ENCODE measurements around the gene CDKAL1. TPM values are rescaled to one million over a fixed set of nuclear protein-coding genes. Genes with fewer than 3 reads are reported as not detected.
A peak's percentile ranks its signal among the peaks of the same experiment; 100 is the strongest.
"Not testable (repeated sequence)": the region's sequence is repeated elsewhere in the genome, so short reads cannot be mapped to it uniquely, and the experiment has no call there.

CDKAL1 gene
- total RNA-seq, 1 donor = 12.1 TPM

DNA sequence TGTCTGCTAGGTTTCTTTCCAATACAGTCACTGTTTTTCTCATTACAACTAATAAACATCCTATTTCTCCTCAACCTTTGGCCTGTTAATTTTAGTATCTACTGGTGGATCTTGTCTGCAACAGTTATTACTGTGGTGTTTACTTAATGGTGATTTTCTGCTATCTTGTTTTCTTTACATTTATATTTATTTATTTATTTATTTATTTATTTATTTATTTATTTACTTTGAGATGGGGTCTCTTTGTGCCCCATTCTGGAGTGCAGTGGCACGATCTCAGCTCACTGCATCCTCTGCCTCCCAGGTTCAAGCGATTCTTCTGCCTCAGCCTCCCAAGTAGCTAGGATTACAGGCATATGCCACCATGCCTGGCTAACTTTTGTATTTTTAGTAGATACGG is 15.1 kb downstream of the CDKAL1 start:
- DNase-seq (ENCODE audit: low read depth in 2 of 3, low spot score in 2 of 3) = not testable (repeated sequence)

DNA sequence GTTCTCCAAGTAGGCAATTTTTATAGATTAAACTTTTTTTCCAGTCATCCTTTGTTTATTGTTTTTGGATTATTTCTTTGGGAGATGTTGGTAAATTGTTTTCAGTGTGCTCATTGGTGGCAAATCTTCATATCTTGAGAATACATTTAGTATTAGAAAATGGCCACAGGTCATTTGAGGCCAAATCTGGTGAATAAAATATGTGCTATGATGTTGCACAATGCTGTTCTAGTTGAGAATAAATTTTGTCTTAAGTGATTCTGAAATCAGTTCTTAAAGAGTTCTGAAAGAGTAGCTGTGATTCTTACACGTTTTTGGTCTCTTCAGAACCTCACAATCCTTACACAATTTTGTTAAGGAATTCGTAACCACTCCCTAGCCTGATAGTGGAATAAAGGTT is 20.1 kb downstream of the CDKAL1 start:
- no peak for DNase-seq (ENCODE audit: low read depth in 2 of 3, low spot score in 2 of 3)

DNA sequence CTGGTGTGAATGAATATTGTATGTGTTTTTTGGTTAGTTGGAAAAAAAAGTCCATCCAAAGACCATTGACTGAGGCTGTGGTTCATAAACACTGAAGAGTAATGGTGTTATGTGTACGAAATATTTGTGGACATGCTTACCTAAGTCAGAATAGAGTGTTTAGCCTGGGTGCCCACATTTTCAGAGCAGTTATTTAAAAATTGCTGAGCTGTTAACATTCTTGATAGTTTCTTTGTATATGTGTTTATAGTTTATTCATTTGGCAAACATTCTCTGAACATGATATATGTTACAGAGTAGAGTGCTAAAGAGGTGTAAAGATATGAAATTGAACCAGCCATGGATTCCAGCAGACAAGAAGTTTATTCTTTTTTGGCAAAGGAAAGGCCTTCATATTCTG is 20.6 kb downstream of the CDKAL1 start:
- DNase-seq (ENCODE audit: low read depth in 2 of 3, low spot score in 2 of 3) = no peak

DNA sequence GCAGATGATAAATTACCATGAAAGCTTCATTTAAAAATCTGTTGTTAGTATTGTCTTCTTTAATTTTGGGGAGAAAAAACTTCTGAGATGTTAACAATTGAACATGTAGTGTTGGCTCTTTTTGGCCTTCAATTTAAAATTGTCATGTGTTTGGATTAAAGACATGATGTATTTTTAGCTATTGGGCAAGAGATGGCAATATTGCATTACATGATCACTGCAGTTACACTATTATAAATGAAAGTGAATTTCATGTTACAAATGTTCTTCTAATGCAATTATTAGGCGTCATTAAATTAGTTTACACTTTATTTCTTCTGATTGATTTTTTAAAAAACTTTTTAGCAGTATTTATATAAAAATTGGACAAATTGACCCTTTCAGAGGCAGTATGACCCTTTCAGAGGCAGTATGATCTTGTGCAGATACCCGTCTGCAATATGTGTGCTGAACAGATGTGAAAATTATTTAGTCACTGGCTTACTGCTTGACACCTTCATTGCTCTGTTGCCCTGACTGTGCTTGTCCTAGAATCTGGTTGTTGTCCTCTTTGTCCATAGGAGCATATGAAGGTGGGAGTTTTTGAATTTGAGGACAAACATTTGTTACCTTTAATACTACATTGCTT is 25.8 kb downstream of the CDKAL1 start:
- DNase-seq (ENCODE audit: low read depth in 2 of 3, low spot score in 2 of 3) = peak in 1 of 3 donors; percentile 32

DNA sequence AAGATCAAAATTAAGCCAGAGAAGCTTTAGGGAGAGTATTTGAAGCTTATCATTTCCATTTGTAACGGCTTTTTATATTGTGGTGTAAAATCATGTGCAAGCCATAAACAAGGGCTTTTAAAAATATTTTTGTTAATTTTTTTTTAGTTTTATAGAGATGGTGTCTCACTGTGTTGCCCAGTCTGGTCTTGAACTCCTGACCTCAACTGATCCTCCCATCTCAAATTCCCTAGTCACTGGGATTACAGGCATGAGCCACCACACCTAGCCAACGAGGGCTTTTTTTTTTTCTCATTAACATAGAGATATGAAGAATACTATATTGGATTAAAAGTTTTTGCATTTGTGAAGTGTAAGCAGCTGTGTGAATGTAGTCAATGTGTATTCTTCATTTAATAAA is 29.1 kb downstream of the CDKAL1 start:
- DNase-seq (ENCODE audit: low read depth in 2 of 3, low spot score in 2 of 3) = no peak

DNA sequence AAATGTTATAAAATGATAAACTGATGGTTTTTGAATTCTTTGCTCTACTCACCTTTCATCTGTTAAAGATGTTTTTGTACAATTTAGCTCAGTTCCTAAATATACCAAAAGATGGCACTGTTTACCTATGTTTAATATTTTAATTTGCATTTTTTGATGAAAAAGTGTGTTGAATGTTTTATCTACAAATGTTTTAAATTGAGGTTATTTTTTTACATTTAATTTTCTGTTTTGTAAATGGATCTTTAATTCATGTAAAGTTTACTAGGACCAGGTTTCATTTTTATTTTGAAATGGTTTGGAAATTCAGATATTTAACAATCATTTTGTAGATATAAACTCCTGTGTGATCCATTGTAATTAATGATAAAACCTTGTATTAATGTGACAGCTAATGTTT is 30.0 kb downstream of the CDKAL1 start:
- DNase-seq (ENCODE audit: low read depth in 2 of 3, low spot score in 2 of 3) = peak; percentile 1 to 75 (median 20)

DNA sequence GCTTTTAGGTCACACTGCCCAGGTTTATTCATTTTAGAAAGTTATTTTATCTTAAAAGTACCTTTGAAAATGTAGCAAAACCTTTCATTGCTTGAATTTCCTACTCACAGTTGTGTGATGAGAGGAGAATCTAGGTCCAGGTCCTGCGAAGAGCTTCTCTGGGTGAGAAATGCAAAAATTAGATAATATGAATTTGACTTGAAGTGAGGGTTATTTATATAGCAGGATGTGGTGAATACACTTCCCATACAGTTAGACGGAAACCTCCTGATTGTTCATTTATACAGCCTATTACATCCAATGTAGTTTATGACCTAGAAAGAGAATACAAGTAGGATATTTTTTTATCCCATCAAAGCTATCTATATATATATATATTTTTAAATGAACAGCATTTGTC is 30.5 kb downstream of the CDKAL1 start:
- DNase-seq (ENCODE audit: low read depth in 2 of 3, low spot score in 2 of 3) = peak in 1 of 3 donors; percentile 52

DNA sequence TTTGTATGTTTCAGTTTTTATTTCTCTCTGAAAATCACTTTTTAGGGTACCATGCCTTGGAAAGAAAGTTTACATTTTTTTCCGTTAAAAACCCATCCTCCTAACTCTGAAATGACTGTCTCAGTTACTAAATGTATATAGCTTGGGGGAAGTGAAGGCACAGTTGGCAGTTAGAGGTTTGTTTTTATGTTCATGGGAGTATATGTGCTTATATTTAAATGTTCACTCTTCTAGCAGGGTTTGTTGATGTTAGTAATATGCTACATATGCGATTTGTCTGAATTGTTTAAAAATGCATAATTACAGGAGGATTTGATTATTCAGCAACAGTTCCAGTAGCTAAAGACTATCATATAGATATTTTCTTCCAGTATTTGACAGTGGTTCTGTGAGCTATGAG is 31.1 kb downstream of the CDKAL1 start:
- DNase-seq (ENCODE audit: low read depth in 2 of 3, low spot score in 2 of 3) = no peak

DNA sequence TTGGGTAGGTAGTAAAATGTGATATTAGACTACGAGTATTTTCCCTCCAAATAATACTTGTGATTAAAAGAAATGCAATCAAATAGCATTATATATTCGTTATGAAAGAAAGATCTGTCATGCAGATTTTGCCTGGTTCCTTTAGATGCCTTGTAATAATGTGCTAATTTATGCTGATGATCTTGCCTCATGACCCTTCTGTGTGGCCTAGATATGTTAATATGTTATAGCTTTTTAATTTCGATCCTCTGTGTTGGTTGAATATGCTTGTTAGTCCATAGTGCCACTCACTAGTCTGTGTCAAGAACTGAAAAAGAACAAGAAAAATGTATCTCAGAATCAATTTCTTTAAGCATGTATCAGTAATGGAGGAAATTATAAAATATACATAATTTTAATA is 31.9 kb downstream of the CDKAL1 start:
- no peak for DNase-seq (ENCODE audit: low read depth in 2 of 3, low spot score in 2 of 3)

DNA sequence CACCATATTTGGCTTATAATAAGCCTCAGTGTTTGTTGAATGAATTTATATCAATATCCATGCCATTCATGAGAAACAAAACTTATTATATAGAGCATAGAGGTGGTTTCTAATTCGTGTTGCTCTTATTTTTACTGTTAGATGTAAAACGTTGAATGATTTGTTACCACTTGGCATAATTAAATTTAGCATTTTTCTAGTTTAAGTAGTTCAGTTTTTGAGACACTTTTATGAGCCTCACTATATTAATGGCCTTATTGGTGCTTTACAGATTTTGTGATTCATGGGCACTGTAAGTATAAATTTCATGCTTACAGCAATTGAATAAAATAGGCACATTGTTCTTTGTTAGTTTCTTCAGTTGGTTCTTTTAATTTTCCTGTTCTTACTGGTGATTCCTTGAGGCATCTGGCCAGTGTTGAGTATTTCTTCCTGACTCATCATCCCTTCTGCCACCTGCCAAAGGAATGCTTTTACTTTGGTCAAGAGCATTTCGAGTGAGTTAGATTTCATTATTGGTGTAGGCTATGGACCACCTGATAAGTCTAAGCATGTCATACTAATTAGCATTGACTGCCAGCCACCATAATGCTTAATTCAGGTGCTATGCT is 34.8 kb downstream of the CDKAL1 start:
- DNase-seq (ENCODE audit: low read depth in 2 of 3, low spot score in 2 of 3) = no peak

DNA sequence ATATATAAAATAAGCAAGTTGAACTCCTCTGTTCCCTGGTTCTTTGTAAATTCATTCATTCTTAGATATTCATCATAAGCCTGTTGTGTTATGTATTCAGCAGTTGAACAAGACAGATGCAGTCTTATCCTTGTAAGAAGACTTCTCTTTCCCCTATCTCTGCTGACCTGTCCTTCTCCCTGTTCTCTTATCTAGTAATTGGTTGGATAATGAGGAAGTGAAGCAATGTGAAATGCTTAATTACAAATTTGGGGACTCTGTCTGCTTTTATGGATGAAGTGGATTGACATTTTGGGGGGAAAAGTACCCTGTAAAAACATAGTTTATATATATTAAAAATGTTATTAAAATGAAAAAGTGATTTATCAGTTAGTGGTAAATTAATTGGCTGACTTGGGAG is 37.0 kb downstream of the CDKAL1 start:
- DNase-seq (ENCODE audit: low read depth in 2 of 3, low spot score in 2 of 3) = peak in 1 of 3 donors; percentile 13

DNA sequence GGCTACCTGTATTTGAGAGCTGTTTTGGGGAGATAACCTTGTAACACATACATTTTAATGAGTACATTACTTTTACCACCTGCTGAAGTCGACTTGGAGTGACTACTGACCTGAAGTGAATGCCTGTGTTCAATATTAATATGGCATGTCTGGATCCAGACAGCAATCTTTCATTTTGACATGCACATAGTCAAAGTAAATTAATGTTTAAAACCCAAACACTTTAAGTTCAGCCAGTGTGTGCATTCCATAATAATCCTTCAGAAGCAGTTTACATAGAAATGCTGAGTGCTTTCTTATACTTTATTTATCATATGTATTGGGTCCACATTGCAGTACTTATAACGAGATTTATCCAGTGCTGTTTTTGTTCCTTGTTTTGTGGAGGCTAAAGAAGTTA is 38.0 kb downstream of the CDKAL1 start:
- DNase-seq (ENCODE audit: low read depth in 2 of 3, low spot score in 2 of 3) = no peak

DNA sequence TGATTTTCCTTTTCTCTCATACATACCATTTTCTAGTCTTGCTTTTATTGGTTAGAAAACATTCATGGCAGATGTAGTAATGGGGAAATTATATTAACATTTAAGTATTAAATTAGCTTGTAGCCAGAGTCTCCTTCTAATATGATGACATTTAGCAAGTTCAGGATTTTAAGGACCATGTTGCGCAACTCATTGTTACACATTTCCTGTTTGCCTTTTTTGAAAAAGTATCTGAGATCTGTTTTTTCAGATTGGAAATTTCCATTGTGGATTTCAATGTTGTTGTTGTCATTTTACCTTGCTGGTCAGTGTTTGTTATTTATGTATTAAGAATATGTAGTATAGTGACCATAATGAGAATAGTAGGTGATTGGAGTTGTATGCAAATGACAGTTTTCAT is 38.7 kb downstream of the CDKAL1 start:
- DNase-seq (ENCODE audit: low read depth in 2 of 3, low spot score in 2 of 3) = peak in 1 of 3 donors; percentile 21

DNA sequence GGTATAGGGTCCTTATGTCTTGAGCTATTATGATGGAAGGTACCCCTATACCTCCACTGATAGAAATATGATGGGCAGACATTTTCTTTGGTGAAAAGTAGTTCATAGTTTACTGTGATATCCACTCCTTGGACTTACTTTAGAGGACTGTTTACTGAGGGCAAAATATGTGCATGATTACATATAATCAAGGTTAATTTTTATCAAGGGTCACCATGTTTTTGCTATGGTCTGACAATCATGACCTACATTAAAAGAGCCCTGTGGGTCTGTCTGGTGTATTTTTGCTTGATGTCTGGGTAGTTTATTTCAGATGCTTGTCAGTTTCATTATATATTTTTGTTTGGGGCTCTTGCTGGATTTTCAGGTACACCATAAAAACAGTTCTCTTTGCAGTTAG is 40.1 kb downstream of the CDKAL1 start:
- DNase-seq (ENCODE audit: low read depth in 2 of 3, low spot score in 2 of 3) = no peak

DNA sequence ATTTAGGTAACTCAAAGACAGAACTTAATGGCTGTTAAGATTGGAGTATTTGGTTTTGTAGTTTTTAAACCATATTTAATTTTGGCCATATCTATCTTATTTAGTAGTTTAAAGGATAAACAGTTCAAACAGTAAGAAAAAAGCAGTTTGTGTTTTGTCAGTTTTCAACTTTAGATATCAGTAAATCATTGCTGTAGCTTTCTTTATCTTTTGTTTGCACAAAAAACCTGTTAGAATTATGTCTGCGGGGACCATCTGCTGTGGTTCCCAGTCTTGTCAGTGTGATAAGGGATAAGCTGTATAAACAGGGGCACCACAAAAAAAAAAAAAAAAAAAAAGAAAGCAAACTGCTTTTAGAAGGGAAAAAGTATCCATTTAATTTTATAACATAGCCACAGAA is 40.9 kb downstream of the CDKAL1 start:
- peak in 2 of 3 donors; percentile 77 to 95 for DNase-seq (ENCODE audit: low read depth in 2 of 3, low spot score in 2 of 3)

DNA sequence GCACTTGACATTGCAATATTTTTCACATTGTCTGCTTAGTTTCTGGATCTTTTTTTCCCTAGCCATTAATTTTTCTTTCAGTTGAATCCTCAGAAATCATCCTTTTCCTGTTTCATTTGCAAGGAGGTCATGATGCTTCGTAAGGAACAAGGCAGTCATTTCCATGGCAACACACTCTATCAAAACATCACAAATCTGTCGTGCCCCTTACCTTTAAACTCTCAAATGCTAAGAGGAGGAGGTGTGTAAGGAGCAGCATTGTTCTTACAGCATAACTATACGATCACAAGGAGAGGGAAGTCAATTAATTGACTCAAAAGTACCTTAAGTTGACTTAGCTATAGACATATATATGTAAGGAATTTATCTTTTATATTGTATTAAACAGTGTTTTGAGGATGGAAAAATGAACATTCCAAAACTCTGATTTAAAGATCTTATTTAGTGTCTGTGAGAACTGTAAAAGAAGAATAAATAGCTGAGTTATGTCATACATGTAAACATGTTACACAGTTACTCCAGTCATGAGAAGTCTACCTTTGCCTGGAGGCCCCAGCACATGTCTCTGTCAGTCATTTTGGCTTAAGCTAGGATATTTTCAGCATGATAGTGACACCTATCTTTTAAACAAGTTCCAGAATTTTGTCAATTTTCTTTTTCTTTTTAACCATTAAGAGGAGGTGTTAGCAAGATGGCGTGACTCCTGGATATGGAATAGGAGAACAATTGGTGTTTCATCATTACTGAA is 41.6 kb downstream of the CDKAL1 start:
- DNase-seq (ENCODE audit: low read depth in 2 of 3, low spot score in 2 of 3) = peak in 2 of 3 donors; percentile 53 to 83

DNA sequence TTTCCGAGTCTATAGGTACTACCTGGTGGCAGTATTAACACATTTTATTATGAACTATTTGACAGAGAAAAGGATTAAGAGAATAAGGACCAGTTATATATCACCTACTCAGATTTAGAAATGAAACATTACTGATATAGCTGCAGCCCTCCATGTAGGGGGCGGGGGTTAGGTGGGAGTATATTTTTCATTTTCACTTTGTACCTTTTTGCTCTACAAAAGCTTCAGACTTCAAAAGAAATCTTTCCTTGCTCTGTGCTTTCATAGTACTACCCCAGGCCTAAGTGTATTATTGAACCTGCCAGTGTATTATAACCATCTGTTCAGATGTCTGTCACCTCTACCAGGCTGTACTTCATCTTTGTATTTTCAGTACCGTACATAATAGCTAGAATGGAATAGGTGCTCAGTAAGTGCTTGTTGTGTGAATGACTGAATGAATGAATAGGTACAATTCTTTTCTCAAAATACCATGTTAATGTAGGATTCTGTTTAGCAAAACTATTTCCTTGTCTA is 43.0 kb downstream of the CDKAL1 start:
- DNase-seq (ENCODE audit: low read depth in 2 of 3, low spot score in 2 of 3) = no peak

DNA sequence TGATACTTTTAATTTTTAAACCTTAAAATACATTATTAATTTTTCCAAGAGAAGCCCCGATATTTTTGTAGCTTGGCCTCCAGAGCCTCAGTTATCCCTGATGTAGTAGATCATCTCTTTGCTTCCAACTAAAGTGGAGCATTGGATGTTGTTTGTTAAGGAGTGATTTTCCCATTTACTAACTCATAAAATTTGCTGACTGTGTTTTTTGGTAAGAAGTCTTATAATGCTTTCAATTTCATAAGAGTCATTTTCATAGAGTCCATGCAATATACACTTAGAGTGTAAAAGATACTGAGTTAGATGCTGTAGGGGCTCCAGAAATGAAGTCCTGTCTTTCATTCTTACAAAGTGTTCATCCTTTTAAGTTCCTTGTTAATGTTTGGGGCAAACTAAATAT is 46.8 kb downstream of the CDKAL1 start:
- DNase-seq (ENCODE audit: low read depth in 2 of 3, low spot score in 2 of 3) = no peak

DNA sequence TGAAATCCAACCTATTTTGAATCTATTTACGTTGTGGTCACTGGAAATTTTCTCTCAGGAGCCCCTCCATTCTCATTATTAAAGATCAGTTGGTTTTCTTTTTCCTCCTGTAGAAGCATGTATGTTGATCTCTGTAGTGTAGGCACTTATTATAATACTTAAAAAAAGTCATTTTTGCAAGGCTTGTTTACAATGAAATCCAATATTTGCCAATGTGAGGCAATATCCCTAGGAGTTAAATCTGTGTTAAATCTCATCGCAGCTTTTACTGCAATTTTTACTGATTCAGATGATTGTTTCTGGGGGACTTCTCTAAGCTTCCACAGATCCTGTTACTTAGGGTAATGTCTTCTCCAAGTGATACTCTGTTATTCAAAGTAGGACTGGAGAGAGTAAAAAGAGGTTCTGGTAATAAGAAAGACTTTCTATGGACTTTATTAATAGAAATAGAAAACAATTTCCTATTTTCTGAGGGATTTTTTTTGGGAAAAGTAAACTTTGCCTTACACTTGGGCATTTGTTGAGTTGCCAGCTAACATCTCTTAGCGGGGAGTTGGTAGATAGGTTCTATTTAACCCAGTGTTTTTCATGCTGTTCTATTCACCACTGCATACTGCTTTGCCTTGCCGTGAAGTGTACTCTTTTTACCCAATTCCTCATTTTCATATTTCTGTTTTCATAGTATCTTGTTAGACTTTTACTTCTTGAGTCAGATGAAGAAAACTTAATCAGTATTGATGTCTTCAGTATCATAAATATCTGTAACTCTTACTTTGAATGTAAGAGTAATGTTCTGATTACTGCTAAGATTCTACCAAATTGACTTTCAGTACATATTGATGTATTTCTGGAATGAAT is 48.6 kb downstream of the CDKAL1 start:
- no peak for DNase-seq (ENCODE audit: low read depth in 2 of 3, low spot score in 2 of 3)

DNA sequence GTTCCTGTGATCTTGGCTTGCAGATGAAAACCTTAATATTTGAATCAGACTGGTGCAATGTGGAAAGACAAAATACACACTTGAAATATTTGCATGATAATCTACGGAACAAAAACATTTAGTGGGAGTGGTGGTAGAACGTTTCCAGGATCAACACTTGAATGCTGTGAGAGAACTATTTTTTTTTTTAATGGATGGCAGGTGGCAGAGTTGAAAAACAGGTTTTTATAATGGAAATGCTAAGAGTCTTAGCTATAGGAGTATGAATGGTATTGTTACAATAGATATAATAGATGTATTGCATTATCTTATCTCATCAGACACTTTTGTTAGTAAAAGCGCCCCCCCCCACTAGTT is 49.2 kb downstream of the CDKAL1 start:
- DNase-seq (ENCODE audit: low read depth in 2 of 3, low spot score in 2 of 3) = no peak

Data from hematopoietic multipotent progenitor cell (in vitro differentiated cells).